ENCODE measurements around the gene ATXN10.

DNA sequence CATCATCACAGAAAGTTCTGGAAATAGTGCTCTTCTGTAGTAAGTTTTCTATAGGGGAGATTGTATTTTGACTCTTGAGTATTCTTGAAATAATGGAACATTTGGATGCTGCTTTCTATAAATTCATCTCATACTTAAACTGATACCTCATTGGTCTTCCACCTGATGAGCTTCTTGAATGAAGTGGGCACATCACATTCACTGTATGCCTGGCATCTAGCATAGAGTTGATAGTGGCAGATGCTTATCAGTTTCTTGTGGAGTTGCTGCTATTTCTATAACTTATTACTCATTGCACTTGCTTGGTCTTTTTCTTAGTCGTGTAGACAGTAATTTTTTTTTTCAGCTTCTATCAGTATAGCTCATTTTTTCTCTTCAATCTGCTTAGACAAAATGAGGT, 5.4 kb downstream of the ATXN10 start:
- TF ChIP-seq, protein P1, sequence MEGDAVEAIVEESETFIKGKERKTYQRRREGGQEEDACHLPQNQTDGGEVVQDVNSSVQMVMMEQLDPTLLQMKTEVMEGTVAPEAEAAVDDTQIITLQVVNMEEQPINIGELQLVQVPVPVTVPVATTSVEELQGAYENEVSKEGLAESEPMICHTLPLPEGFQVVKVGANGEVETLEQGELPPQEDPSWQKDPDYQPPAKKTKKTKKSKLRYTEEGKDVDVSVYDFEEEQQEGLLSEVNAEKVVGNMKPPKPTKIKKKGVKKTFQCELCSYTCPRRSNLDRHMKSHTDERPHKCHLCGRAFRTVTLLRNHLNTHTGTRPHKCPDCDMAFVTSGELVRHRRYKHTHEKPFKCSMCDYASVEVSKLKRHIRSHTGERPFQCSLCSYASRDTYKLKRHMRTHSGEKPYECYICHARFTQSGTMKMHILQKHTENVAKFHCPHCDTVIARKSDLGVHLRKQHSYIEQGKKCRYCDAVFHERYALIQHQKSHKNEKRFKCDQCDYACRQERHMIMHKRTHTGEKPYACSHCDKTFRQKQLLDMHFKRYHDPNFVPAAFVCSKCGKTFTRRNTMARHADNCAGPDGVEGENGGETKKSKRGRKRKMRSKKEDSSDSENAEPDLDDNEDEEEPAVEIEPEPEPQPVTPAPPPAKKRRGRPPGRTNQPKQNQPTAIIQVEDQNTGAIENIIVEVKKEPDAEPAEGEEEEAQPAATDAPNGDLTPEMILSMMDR (IDR thresholded peaks at IDR 0.05), result no peak
- no peak for TF ChIP-seq POLR2A (IDR thresholded peaks at IDR 0.05)
